ENCODE measurements around the gene CASTOR1. TPM values are rescaled to one million over a fixed set of nuclear protein-coding genes. Genes with fewer than 3 reads are reported as not detected.

Gene CASTOR1
- total and polyA plus RNA-seq, 4 donors: 12.6 to 26.5 (median 15.3) TPM

- Histone ChIP-seq H3K36me3 (ENCODE audit: control insufficient read depth in 4 of 4, insufficient read depth in 4 of 4, low read length in 4 of 4) (peaks cover 41 to 68% (median 50%) of the 10 kb centered on the region in 4 donors), H3K27ac (ENCODE audit: low read depth in 1 of 2, low read length in 1 of 2) (no peak overlapping the region), H3K4me1 (ENCODE audit: control insufficient read depth in 5 of 5, insufficient read depth in 5 of 5, low read length in 5 of 5) (no peaks in the 10 kb centered on the region), H3K27me3 (ENCODE audit: control insufficient read depth in 3 of 3, insufficient read depth in 3 of 3, low read length in 2 of 3) (no peaks in the 10 kb centered on the region), H3K4me3 (no peak overlapping the region), H3K9ac (ENCODE audit: insufficient read depth in 1 of 2, low read length in 2 of 2) (no peak overlapping the region), H3K9me3 (ENCODE audit: control insufficient read depth in 4 of 4, insufficient read depth in 3 of 4, low read length in 3 of 4) (peaks cover 0 to 2% (median 0%) of the 10 kb centered on the region in 4 donors)
- no peak for TF ChIP-seq CTCF (IDR thresholded peaks at IDR 0.05; ENCODE audit: control extremely low read depth, extremely low read depth)
- 85 to 96% methylated on average over 3 of the region's 3 CpGs for WGBS, 2 donors
- DNase-seq: no peak
- ATAC-seq (ENCODE audit: insufficient read depth, low FRiP score): no peak
Observed at GRCh38 chr22:30333707-30334087, 44.4 kb upstream of the CASTOR1 start.

GRCh38 chr22:30332994-30333706, 43.8 kb upstream of the CASTOR1 start:
- no peak for TF ChIP-seq CTCF (IDR thresholded peaks at IDR 0.05; ENCODE audit: control extremely low read depth, extremely low read depth)
- no peaks in the 10 kb centered on the region for H3K4me1 ChIP-seq (ENCODE audit: control insufficient read depth in 5 of 5, insufficient read depth in 5 of 5, low read length in 5 of 5)
- no peaks in the 10 kb centered on the region for H3K27me3 ChIP-seq (ENCODE audit: control insufficient read depth in 3 of 3, insufficient read depth in 3 of 3, low read length in 2 of 3)
- 93 to 95% methylated on average over 2 of the region's 2 CpGs for WGBS, 2 donors
- no peak for DNase-seq
- no peak for ATAC-seq (ENCODE audit: insufficient read depth, low FRiP score)
- H3K36me3 ChIP-seq (ENCODE audit: control insufficient read depth in 4 of 4, insufficient read depth in 4 of 4, low read length in 4 of 4): peaks cover 37 to 64% (median 47%) of the 10 kb centered on the region in 4 donors
- no peak overlapping the region for H3K27ac ChIP-seq (ENCODE audit: low read depth in 1 of 2, low read length in 1 of 2)
- peaks cover 0 to 2% (median 0%) of the 10 kb centered on the region in 4 donors for H3K9me3 ChIP-seq (ENCODE audit: control insufficient read depth in 4 of 4, insufficient read depth in 3 of 4, low read length in 3 of 4)
- no peak overlapping the region for H3K9ac ChIP-seq (ENCODE audit: insufficient read depth in 1 of 2, low read length in 2 of 2)
- no peak overlapping the region for H3K4me3 ChIP-seq

GRCh38 chr22:30332551-30332950, 43.2 kb upstream of the CASTOR1 start:
- H3K4me3 ChIP-seq: no peak overlapping the region
- peaks cover 0 to 2% (median 0%) of the 10 kb centered on the region in 4 donors for H3K9me3 ChIP-seq (ENCODE audit: control insufficient read depth in 4 of 4, insufficient read depth in 3 of 4, low read length in 3 of 4)
- no peaks in the 10 kb centered on the region for H3K27me3 ChIP-seq (ENCODE audit: control insufficient read depth in 3 of 3, insufficient read depth in 3 of 3, low read length in 2 of 3)
- no peak overlapping the region for H3K27ac ChIP-seq (ENCODE audit: low read depth in 1 of 2, low read length in 1 of 2)
- TF ChIP-seq CTCF (IDR thresholded peaks at IDR 0.05; ENCODE audit: control extremely low read depth, extremely low read depth): no peak
- no peak for ATAC-seq (ENCODE audit: insufficient read depth, low FRiP score)
- DNase-seq: no peak
- H3K36me3 ChIP-seq (ENCODE audit: control insufficient read depth in 4 of 4, insufficient read depth in 4 of 4, low read length in 4 of 4): peaks cover 32 to 59% (median 44%) of the 10 kb centered on the region in 4 donors
- H3K4me1 ChIP-seq (ENCODE audit: control insufficient read depth in 5 of 5, insufficient read depth in 5 of 5, low read length in 5 of 5): peaks cover 0 to 4% (median 0%) of the 10 kb centered on the region in 5 donors
- 86% methylated on average over 5 of the region's 5 CpGs for WGBS, 2 donors
- no peak overlapping the region for H3K9ac ChIP-seq (ENCODE audit: insufficient read depth in 1 of 2, low read length in 2 of 2)
